HG02943 (cell line): Measurements from ENCODE around the gene PTPRS.
"Not testable (repeated sequence)": the region's sequence is repeated elsewhere in the genome, so short reads cannot be mapped to it uniquely, and the experiment has no call there.

Experiments used
- ATAC-seq: cut with Tn5 transposase; IDR thresholded peaks from one replicate; pipeline ENCODE4 v1.9.1; 2021; ENCODE audit warnings: mild to moderate bottlenecking, low read depth, moderate library complexity; ENCODE audit not compliant: unreplicated experiment

PTPRS gene

DNA sequence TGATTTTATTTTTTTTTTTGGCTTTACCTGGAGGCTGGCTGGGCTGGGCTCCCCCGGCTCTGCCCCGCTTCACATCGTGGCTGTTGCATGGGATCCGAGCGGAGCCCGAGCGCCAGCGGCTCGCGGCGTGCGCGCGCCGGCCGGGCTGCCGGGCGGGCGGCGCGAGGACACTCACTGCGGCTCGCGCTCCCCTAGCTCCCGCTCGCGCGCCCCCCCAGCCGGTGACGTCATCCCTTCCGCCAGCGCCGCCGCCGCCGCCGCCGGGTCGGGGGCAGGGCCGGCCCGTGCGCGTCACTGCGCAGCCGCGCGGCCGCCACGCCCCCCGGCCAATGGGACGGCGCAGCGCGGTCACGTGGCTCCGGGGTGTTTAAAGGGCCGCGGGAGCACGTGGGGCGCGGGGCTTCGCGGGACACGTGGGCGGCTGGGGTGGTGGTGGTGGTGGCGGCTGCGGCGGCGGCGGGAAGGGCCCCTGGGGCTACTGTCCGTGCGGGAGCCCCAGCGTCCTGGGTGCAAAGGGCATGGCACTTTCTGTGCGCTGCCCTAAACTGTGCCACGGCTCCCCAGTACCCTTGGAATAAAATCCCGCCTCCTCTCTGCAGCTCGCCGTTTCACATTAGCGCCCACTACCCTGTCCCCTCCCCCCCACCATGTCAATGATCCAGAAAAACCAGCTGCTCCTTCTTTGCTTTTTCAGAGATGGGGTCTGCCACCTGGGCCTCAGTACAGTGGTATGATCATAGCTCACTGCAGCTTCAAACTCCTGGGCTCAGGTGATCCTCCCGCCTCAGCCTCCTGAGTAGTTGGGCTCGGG, at the start of gene PTPRS:
Gene PTPRS, minus strand, starts transcription at position 176 of the 811 bp plus-strand sequence. CDS start 54,672 bp downstream, outside the sequence.
- no peak for ATAC-seq

DNA sequence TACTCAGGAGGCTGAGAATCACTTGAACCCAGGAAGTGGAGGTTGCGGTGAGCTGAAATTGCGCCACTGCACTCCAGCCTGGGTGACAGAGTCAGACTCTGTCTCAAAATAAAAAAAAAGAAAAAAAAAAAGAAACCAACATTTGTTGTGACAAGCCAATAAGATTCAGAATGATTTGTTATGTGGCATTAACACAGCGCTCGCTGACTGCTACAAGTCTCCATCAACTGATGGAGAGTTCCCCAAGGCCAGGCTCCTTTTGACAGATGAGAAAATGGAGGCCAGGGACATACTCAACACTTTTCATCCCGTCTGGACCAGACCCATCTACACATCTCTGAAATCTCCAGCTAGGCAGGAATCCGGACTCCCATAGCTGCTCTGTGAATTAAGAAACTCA, 48.7 kb upstream of the PTPRS start:
- ATAC-seq, result no peak

DNA sequence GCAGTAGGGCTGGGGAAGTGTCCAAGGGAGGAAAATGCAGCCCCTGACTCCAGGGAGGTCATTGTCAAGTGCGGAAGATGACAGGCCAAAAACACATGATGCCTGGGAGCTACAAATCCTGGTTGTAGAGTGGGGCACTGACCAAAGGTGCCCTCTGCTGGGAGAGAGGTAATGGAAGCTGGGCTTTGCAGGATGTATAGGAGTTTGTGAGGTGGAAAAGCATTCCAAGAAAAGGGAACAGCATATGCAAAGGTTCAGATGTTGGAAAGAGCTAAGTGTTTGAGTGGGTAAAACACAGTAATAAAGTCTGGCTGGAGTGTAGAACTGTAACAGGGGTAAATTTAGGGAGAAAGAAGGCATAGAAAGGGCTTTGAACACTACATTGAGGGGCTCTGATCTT, 46.9 kb upstream of the PTPRS start:
- no peak for ATAC-seq

DNA sequence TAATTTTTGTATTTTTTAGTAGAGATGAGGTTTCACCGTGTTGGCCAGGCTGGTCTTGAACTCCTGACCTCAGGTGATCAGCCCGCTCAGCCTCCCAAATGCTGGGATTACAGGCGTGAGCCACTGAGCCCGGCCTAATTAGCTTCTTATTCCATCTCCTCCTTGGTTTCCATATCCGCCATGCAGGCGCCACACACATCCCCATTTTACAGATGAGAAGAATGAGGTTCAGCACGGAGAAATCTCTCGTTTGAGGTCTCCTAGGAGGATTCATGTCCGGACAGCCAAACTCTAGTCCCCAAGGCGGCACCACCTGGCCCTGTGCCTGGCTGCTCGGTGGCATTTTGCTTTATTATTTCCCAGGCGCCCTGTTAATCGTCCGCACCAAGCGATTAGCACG, 46.2 kb upstream of the PTPRS start:
- no peak for ATAC-seq

DNA sequence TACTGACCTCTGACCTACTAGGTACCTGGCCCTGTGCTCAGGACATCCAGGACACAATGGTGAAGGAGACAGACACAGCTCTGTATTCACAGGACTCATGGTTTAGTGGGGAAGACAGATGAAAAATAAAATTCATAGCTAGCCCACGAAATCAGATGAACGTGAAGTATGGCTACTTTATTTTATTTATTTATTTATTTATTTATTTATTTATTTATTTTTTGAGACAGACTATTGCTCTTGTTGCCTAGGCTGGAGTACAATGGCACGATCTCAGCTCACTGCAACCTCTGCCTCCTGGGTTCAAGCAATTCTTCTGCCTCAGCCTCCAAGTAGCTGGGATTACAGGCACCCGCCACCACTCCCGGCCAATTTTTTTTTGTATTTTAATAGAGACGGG, 40.6 kb upstream of the PTPRS start:
- not testable (repeated sequence) for ATAC-seq

DNA sequence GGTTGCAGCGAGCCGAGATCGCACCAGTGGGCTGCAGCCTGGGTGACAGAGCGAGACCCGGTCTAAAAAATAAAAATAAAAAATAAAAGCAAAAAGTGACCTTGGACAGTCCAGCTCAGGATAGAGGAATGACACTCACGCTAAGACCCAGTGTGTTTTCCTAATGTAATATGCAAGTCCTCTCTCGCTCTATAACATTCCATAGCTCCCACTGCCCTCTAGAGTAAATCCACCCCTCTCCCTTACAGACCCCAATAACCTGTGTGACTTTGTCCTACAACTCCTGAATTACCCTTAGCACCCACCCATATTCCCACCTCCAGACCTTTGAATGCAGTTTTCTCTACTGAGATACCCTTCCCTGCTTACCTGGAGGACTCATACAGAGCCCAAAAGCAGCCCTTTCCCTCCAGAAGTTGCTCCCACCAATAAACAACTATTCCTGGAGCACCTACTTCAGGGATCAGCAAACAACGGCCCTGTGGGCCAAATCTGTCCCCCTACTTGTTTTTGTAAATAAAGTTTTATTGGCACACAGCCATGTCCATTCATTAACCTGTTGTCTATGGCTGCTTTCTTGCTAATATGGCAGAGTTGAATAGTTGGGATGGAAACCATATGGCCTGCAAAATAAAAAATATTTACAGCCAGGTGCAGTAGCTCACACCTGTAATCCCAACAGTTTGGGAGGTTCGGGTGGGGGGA, 39.8 kb upstream of the PTPRS start:
- ATAC-seq, result no peak

DNA sequence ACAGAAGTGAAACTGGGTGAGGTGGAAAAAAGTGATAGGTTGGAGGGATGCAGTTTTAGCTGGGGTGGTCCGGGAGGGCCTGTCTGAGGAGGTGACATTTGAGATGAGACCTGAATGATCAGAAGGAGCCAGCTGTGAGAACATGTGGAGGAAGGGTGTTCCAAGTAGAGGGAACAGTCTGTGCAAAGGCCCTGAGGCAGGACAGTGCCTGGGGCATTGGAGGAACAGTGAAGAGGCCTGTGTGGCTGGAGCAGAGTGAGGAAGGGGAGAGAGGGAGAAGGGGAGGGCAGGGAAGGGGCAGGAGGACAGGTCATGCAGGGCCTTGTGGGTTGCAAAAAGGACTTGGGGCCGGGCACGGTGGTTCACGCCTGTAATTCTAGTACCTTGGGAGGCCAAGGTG, 36.3 kb upstream of the PTPRS start:
- ATAC-seq, result no peak

DNA sequence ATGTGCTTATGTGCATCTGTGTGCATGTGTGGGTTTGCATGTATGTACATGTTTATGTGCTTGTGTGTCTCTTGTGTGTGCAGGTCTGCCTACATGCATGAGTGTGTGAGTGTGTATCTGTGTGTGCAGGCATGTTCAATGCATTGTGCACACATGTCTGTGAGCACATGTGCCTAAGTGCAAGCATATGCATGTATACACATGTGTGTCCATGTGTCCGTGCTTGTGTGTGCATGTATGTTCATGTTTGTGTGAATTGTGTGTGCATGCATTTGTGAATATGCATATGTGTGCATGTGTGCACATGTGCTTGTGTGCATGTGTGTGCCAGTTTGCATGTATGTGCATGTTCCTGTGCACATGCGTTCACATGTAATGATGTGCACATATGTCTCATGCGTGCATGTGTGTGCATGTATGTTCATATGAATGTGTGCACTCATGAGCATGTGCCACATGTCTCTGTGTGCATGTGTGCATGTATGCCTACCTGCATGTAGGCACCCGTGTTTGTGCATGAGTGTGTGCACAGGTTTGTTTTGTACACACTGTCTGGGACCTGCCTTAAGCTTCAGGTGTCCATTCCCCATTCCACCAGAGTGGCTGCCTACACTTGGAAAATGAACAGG, 32.1 kb upstream of the PTPRS start:
- no peak for ATAC-seq

DNA sequence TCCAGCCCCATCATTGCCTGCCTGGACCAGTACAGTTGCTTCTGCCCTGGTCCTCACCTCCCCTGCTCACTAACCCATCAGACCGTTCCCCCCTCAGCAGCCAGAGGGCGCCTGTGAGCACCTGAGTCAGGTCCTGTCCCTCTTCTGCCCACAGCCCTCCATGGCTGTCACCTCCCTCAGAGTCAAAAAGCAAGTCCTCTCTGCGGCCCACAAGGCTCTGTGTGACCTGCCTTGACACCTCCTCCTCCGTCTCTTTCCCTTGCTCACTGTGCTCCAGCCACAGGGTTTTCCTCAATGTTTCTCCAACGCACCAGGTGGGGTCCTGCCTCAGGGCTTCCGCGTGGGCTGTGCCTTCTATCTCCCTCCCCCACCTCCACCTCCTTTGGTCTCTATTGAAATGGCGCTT, 29.4 kb upstream of the PTPRS start:
- ATAC-seq, result no peak

DNA sequence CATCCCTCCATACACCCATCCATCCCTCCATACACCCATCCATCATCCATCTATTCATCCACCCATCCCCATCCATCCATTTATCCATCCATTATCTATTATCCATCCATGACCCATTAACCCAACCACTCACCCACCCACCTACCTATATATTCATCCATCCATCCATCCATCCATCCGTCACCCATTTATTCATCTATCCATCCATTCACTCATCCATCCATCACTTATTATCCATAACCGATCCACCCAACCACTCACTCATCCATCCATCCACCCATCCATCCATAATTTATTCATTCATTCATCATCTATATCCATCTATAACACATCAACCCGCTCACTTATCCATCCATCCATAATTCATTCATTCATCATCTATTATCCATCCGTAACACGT, 28.7 kb upstream of the PTPRS start:
- ATAC-seq, result no peak

DNA sequence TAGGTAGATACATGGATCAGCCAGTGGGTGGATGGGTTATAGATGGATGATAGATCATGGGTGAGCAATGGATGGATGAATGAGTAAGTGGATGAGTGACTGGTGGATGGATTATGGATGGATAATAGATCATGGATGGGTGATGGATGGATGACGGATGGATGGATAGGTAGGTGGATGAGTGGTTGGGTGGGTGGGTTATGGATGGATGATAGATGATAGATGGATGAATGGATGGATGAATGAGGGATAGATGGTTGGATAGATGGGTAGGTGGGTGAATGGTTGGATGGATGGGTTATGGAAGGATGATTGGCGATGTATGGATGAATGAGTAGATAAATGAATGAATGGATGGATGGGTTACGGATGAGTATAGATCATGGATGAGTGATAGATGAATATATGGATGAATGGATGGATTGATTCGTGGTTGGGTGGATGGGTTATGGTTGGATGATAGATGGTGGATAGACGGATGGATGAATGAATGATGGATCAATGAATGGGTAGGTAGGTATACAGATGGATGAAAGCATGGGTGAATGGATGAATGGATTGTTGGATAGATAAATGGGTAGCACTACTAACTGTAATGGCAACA, 27.0 kb upstream of the PTPRS start:
- ATAC-seq, result no peak

DNA sequence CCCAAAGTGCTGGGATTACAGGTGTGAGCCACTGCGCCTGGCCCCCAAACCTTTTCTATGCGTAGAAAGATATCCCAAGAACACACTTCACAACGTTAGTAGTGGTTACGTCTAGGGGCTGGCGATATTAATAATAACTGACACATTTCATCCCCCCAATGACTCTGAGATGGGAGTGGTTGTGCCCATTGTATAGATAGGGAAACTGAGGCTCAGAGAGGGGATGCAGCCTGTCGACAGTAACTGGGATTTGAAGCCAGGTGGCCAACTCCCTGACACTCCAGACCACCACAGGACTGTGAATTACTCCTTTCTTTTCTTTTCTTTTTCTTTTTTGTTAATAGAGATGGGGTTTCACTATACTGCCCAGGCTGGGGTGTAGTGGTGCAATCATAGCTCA, 25.3 kb upstream of the PTPRS start:
- ATAC-seq, result no peak

DNA sequence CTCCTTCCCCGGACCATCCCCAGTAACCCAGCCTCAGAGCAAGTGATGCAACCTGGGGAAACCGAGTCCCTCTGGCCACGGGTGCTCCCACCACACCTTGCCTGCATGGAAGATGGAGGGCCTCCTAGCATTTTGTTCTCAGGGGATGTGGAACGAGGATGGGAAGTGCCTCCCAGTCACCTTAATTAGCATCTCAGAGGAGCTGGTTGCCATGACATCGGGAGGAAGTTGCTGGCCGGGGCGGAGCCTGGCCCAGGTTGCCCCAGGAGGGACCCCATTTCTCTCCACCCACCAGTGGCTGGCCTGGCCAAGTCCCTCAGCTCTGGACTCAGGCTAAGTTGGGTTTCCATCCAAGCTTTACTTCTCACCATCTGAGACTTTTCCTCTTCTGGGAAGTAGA, 24.1 kb upstream of the PTPRS start:
- ATAC-seq, result no peak

DNA sequence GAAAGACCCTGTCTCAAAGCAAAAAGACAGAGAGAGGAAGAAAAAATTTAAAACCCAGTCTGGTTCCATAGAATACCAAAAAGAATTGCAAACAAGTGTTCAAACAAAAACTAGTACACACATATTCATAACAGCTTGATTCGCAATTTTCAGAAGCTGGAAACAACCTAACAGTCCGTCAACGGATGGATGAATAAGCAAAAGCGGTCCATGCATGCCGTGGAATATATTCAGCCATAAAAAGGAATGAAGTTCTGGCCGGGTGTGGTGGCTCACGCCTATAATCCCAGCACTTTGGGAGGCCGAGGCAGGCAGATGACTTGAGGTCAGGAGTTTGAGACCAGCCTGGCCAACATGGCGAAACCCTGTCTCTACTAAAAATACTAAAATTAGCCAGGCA, 21.2 kb upstream of the PTPRS start:
- not testable (repeated sequence) for ATAC-seq

DNA sequence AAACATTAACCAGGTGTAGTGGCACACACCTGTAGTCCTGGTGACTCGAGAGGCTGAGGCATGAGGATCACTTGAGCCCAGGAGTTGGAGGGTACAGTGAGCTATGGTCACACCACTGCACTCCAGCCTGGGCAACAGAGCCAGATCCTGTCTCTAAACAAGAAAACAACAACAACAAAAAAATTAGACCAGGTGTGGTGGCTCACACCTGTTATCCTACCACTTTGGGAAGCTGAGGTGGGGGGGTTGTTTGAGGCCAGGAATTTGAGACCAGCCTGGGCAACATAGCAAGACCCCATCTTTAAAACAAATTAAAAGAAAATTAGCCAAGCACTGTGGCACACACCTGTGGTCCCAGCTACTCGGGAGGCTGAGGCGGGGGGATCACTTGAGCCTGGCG, 20.8 kb upstream of the PTPRS start:
- no peak for ATAC-seq

DNA sequence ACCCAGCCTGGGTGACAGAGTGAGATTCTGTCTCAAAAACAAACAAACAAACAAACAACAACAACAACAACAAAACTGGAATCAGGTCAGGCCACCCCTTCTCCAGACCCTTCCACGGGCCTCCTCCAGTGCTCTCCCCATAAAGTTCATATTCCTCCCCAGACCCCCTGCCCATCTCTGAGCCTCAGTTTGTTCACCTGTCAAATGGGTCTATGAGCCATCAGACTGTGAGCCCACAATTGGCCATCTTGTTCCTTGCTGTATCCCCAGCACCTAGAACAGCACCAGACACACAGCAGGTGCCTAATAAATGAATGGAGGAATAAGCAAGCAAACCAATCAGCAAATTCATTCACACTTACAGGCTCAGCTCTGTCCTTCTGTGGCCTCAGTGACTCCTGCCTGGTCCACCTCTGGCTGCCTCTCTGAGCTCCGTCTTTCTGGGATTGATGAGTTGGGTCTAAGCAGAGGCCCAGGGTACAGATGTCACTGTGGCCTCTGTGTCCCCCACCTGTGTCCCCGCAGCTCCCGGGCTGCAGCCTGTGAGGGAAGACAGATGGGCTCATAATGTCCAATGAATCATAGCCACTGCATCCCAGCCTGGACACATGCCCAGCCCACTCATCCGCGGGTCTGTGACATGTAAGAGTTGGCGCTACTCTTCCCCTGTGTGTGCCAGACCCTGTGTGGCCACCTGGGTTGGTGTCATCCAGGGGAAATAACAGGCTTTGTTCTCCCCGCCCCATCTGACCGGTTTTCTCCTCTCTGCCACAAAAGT, 19.6 kb upstream of the PTPRS start:
- ATAC-seq, result no peak

DNA sequence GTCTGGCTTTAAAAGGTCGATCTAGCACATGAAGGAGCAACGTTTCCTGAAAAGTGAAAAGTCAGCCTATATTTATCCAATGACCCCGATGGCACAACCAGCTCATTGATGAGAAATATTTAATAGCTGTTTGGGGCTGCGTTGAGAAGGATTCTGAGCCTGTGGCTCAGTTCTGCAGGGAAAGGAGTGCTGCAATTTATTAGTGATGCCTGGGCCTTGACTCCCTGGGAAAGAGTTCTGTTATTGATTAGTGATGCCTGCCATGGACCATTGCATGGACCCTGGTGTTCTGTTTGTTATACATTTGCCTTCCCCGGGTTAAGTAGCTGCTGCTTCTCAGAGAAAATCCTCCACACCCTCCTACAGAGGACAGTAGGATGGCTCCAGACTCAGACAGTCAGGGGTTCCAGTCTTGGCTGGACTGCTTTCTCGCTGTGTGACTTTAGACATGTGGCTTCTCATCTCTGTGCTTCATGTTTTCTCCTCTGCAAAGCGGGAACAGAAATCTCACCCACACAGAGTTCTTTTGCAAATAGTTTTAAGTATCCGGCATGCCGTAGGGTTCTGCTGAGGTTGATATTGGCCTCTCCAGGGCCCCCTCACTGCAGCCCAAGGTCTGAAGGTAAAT, 17.7 kb upstream of the PTPRS start:
- ATAC-seq, result no peak

DNA sequence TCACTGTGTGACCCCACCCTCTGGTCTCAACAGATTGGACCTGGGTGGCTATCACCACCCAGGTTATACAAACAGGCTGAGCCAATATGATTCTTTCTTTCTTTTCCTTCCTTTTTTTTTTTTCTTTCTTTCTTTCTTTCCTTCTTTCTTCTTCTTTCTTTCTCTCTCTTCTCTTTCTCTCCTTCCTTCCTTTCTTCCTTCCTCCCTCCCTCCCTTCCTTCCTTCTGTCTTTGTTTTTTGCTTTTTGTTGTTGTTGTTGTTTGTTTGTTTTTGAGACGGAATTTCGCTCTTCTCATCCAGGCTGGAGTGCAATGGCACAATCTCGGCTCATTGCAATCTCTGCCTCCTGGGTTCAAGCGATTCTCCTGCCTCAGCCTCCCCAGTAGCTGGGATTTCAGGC, 17.0 kb upstream of the PTPRS start:
- no peak for ATAC-seq

DNA sequence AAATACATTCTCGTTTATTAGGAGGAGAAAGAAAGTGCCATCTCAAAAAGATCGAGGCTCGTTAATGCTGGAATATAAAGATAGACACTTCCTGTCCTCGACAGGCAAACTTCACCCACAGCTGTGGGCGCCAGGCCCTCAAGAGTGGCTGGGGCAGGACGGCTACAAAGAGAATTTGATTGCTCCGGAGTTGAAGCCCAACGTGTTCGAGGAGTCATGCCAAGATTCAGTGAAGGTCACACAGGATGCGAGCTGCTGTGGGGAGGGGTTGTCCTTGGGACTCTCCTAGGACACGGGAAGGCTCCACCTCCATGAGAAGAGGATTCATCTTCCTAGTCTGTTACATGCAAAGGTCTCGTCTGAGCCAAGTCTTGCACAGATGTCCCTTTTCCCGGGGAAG, 16.3 kb upstream of the PTPRS start:
- no peak for ATAC-seq

DNA sequence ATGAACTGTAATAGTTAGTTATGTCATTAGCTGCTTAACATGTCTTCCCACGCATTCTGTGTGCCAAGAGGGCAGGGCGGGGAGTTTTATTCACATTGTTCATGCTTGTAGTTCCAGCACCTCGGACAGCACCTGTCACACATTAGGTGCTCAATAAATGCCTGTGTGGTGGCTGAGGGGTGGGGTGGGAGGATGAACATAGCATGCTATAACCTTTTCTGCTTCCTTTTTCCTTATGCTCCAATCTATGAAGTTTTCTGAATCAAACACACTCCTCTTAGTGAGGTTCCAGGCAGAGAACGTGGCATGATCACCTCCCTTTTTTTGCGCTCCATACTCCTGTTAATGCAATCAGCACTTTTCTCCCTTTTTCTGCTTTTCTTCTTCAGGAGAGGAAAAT, 15.8 kb upstream of the PTPRS start:
- ATAC-seq, result no peak
